ENCODE measurements around the gene NLRC5.

GRCh38 chr16:57007050-57007449 is 17.7 kb downstream of the NLRC5 start:
- no peak for TF ChIP-seq POLR2A (IDR thresholded peaks at IDR 0.05; ENCODE audit: extremely low read depth, insufficient read length)
- TF ChIP-seq CTCF (IDR thresholded peaks at IDR 0.05; ENCODE audit: low read depth, low read length) = no peak
- TF ChIP-seq MAX (IDR thresholded peaks at IDR 0.05; ENCODE audit: low read depth, low read length) = no peak

Data from NB4 (cell line).